ENCODE measurements around the gene BARHL1.

BARHL1 gene

GRCh38 chr9:132547052-132547431 is 35.4 kb upstream of the BARHL1 start:
- TF ChIP-seq TARDBP (IDR thresholded peaks at IDR 0.05) (no peak), ARNT (IDR thresholded peaks at IDR 0.05) (no peak), FOXM1 (IDR thresholded peaks at IDR 0.05; ENCODE audit: borderline replicate concordance) (no peak), LEF1 (IDR thresholded peaks at IDR 0.05; ENCODE audit: borderline replicate concordance) (no peak), PKNOX1 (IDR thresholded peaks at IDR 0.05) (no peak), NFRKB (IDR thresholded peaks at IDR 0.05) (no peak), FOXK2 (IDR thresholded peaks at IDR 0.05) (no peak), HDGF (IDR thresholded peaks at IDR 0.05; ENCODE audit: borderline replicate concordance) (no peak), CTBP1 (IDR thresholded peaks at IDR 0.05; ENCODE audit: borderline replicate concordance) (no peak), FOXA1 (IDR thresholded peaks at IDR 0.05) (no peak), ELF4 (IDR thresholded peaks at IDR 0.05) (no peak), SUZ12 (IDR thresholded peaks at IDR 0.05) (no peak), ZNF384 (IDR thresholded peaks at IDR 0.05) (no peak), BHLHE40 (IDR thresholded peaks at IDR 0.05; ENCODE audit: borderline replicate concordance) (no peak), L3MBTL2 (conservative IDR thresholded peaks at IDR 0.05) (no peak), SP1 (IDR thresholded peaks at IDR 0.05) (no peak)
- ChIA-PET POLR2A (no interaction called here), CTCF (interaction anchor here (0.6 to 1.0 kb wide), 3 partner anchors 10 to 48 kb away, joined by 3 to 6 read pairs (median 4); no protein-coding TSS in a partner anchor)
- no peak for DNase-seq (ENCODE audit: extremely low spot score)

GRCh38 chr9:132547436-132547835 is 35.0 kb upstream of the BARHL1 start:
- TF ChIP-seq FOXM1 (IDR thresholded peaks at IDR 0.05; ENCODE audit: borderline replicate concordance): no peak
- no peak for TF ChIP-seq FOXA1 (IDR thresholded peaks at IDR 0.05)
- TF ChIP-seq BHLHE40 (IDR thresholded peaks at IDR 0.05; ENCODE audit: borderline replicate concordance): no peak
- no peak for TF ChIP-seq L3MBTL2 (conservative IDR thresholded peaks at IDR 0.05)
- TF ChIP-seq LEF1 (IDR thresholded peaks at IDR 0.05; ENCODE audit: borderline replicate concordance): no peak
- TF ChIP-seq SP1 (IDR thresholded peaks at IDR 0.05): no peak
- TF ChIP-seq ARNT (IDR thresholded peaks at IDR 0.05): no peak
- no peak for TF ChIP-seq ELF4 (IDR thresholded peaks at IDR 0.05)
- TF ChIP-seq TARDBP (IDR thresholded peaks at IDR 0.05): no peak
- TF ChIP-seq NFRKB (IDR thresholded peaks at IDR 0.05): no peak
- TF ChIP-seq PKNOX1 (IDR thresholded peaks at IDR 0.05): no peak
- no peak for TF ChIP-seq SUZ12 (IDR thresholded peaks at IDR 0.05)
- no peak for TF ChIP-seq HDGF (IDR thresholded peaks at IDR 0.05; ENCODE audit: borderline replicate concordance)
- ChIA-PET CTCF (interaction anchor here (1.0 kb wide), 1 partner anchor 10 kb away, joined by 3 read pairs; no protein-coding TSS in a partner anchor), POLR2A (no interaction called here)
- DNase-seq (ENCODE audit: extremely low spot score): no peak

GRCh38 chr9:132547976-132548730 is 34.3 kb upstream of the BARHL1 start:
- POLR2A ChIA-PET: no interaction called here

GRCh38 chr9:132548751-132549640 is 33.4 kb upstream of the BARHL1 start:
- TF ChIP-seq FOXK2 (IDR thresholded peaks at IDR 0.05): no peak
- TF ChIP-seq SP1 (IDR thresholded peaks at IDR 0.05): no peak
- TF ChIP-seq NFRKB (IDR thresholded peaks at IDR 0.05): no peak
- no peak for TF ChIP-seq PKNOX1 (IDR thresholded peaks at IDR 0.05)
- no peak for TF ChIP-seq ELF4 (IDR thresholded peaks at IDR 0.05)
- TF ChIP-seq FOXA1 (IDR thresholded peaks at IDR 0.05): no peak
- TF ChIP-seq TARDBP (IDR thresholded peaks at IDR 0.05): no peak
- no peak for TF ChIP-seq ZNF384 (IDR thresholded peaks at IDR 0.05)
- TF ChIP-seq SUZ12 (IDR thresholded peaks at IDR 0.05): no peak
- TF ChIP-seq CTBP1 (IDR thresholded peaks at IDR 0.05; ENCODE audit: borderline replicate concordance): no peak
- no peak for TF ChIP-seq HDGF (IDR thresholded peaks at IDR 0.05; ENCODE audit: borderline replicate concordance)
- TF ChIP-seq ARNT (IDR thresholded peaks at IDR 0.05): no peak
- TF ChIP-seq FOXM1 (IDR thresholded peaks at IDR 0.05; ENCODE audit: borderline replicate concordance): no peak
- no peak for TF ChIP-seq BHLHE40 (IDR thresholded peaks at IDR 0.05; ENCODE audit: borderline replicate concordance)
- no peak for TF ChIP-seq L3MBTL2 (conservative IDR thresholded peaks at IDR 0.05)
- DNase-seq (ENCODE audit: extremely low spot score): no peak
- ChIA-PET CTCF (no interaction called here), POLR2A (interaction anchor here (1.1 kb wide), 1 partner anchor 11 kb away, joined by 3 read pairs; no protein-coding TSS in a partner anchor)

More at GRCh38 chr9:132547976-132548730, 34.3 kb upstream of the BARHL1 start:
- no peak for TF ChIP-seq HDGF (IDR thresholded peaks at IDR 0.05; ENCODE audit: borderline replicate concordance)
- TF ChIP-seq ZNF384 (IDR thresholded peaks at IDR 0.05): no peak
- DNase-seq (ENCODE audit: extremely low spot score): no peak
- CTCF ChIA-PET: no interaction called here

- TF ChIP-seq FOXM1 (IDR thresholded peaks at IDR 0.05; ENCODE audit: borderline replicate concordance) (no peak), SUZ12 (IDR thresholded peaks at IDR 0.05) (no peak), LEF1 (IDR thresholded peaks at IDR 0.05; ENCODE audit: borderline replicate concordance) (no peak), L3MBTL2 (conservative IDR thresholded peaks at IDR 0.05) (no peak), TARDBP (IDR thresholded peaks at IDR 0.05) (no peak)
- ChIA-PET CTCF (no interaction called here), POLR2A (no interaction called here)
- DNase-seq (ENCODE audit: extremely low spot score): no peak
These were observed 30.9 kb upstream of the BARHL1 start for GRCh38 chr9:132551556-132551955.
